Activated CD4-positive, alpha-beta T cell treated with anti-CD3 and anti-CD28 coated beads for 36 hours (primary cell): ENCODE results near the gene OLIG1. TPM values are rescaled to one million over a fixed set of nuclear protein-coding genes. Genes with fewer than 3 reads are reported as not detected.
A peak's percentile ranks its signal among the peaks of the same experiment; 100 is the strongest.

ENCODE experiments used
- ATAC-seq: fragments of 200-7000 bp; cut with Tn5 transposase; one replicate; pipeline ENCODE4 v1.10.0; 2021; ENCODE audit warnings: mild to moderate bottlenecking, moderate library complexity
- CTCF ChIA-PET: fragments of 350-600 bp; sonication (Branson Sonifier 250); formaldehyde crosslinking; loops from one replicate; lab custom pipeline; 2021; ENCODE audit warnings: antibody characterized with exemption; lab: Charles Lee
- POLR2A ChIA-PET: fragments of 350-600 bp; sonication (Branson Sonifier 250); formaldehyde crosslinking; loops from one replicate; lab custom pipeline; 2021; ENCODE audit warnings: antibody characterized with exemption, inconsistent platforms; lab: Charles Lee
- DNase-seq: peaks from one replicate; pipeline ENCODE4 v3.0.0-alpha.2; 2020
- H3K27ac Mint-ChIP-seq: one replicate; pipeline ENCODE4 v1.8.0; 2021; ENCODE audit warnings: mixed read lengths
- H3K27me3 Mint-ChIP-seq: one replicate; pipeline ENCODE4 v1.8.0; 2021; ENCODE audit warnings: mixed read lengths
- H3K36me3 Mint-ChIP-seq: one replicate; pipeline ENCODE4 v1.8.0; 2021; ENCODE audit warnings: low read depth, mixed read lengths
- H3K4me1 Mint-ChIP-seq: one replicate; pipeline ENCODE4 v1.8.0; 2021; ENCODE audit warnings: mixed read lengths
- H3K4me3 Mint-ChIP-seq: one replicate; pipeline ENCODE4 v1.8.0; 2021; ENCODE audit warnings: mild to moderate bottlenecking, moderate library complexity, mixed read lengths
- H3K9me3 Mint-ChIP-seq: one replicate; pipeline ENCODE4 v1.8.0; 2021; ENCODE audit warnings: low read depth, mixed read lengths
- intact Hi-C, 2 experiments: fragments of 100-400 bp; cut with DNase I in 1 of 2; cut with micrococcal nuclease in 1 of 2; formaldehyde crosslinking; loops; one replicate each; pipeline versions ENCODE4 v1.14.2 to v1.15.1; 2022 to 2024; cut with DNase I, micrococcal nuclease
- total RNA-seq, 2 experiments: library from RNA; stranded (reverse); gene quantifications; one replicate each; pipeline ENCODE4 v1.2.3, GENCODE V29; 2021

Gene OLIG1
- total RNA-seq, 2 experiments from 2014 or later = not detected

DNA sequence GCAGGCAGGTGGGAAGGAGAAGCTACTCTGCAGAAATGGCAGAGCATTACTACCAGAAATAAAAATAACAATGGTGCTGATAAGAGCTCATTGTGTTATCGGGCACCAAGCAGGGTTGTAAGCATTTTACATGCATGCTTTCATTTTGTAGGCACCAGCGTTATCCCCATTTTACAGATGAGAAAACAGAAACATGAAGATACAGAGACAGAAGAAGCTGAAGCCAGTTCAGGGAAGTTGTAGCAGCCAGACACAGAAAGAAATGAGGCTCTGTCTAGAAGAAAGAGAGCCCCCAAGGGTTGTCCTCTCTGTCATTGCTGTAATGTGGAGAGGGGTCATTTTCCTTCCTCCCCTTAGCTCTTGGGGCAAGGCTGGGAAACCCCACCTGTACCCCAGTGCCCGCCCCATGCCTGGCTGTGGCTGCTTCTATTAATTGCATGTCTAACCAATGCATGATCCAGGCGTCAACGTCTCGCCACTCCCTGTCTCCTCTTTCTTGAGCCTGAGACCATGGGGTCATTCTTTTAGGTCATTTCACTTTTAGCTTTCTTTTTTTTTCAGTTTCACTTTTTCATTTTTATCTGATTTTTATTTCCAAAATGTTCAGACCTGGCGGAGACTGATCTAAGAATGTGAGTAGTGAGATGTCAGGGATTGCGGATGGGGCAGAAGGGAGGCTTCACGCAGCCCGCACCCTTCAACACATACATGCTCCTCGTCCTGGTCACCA lies 6.8 kb downstream of the OLIG1 start:
- ChIA-PET CTCF (interaction anchor here (0.7 kb wide), 2 partner anchors 20 to 1121 kb away, joined by 3 to 6 read pairs; no protein-coding TSS in a partner anchor), POLR2A (no interaction called here)
- H3K27me3 Mint-ChIP-seq = peaks cover 27% of the 10 kb centered on the region
- ATAC-seq (no peak), DNase-seq (no peak)
- no peaks in the 10 kb centered on the region for H3K9me3 Mint-ChIP-seq
- intact Hi-C loops = no loop called here
- peaks cover 1% of the 10 kb centered on the region for H3K4me1 Mint-ChIP-seq
- no peak overlapping the region for H3K4me3 Mint-ChIP-seq
- H3K27ac Mint-ChIP-seq = no peak overlapping the region
- no peaks in the 10 kb centered on the region for H3K36me3 Mint-ChIP-seq

- no peaks in the 10 kb centered on the region for H3K4me1 Mint-ChIP-seq
- peak; percentile 84 for ATAC-seq
- no peaks in the 10 kb centered on the region for H3K9me3 Mint-ChIP-seq
- no peaks in the 10 kb centered on the region for H3K36me3 Mint-ChIP-seq
- no peak overlapping the region for H3K4me3 Mint-ChIP-seq
- peak; percentile 48 for DNase-seq
- ChIA-PET CTCF (interaction anchor here (0.6 kb wide), 1 partner anchor 172 kb away, joined by 3 read pairs; no protein-coding TSS in a partner anchor), POLR2A (interaction anchor here (0.6 kb wide), 1 partner anchor 744 kb away, joined by 3 read pairs; no protein-coding TSS in a partner anchor)
- no peak overlapping the region for H3K27ac Mint-ChIP-seq
- peaks cover 10% of the 10 kb centered on the region for H3K27me3 Mint-ChIP-seq
- intact Hi-C loops = no loop called here
Measured at GRCh38 chr21:33078907-33079582, 9.1 kb downstream of the OLIG1 start.

- no peaks in the 10 kb centered on the region for H3K9me3 Mint-ChIP-seq
- H3K4me1 Mint-ChIP-seq = no peaks in the 10 kb centered on the region
- DNase-seq = no peak
- CTCF ChIA-PET = interaction anchor here (0.7 to 1.2 kb wide), 3 partner anchors 13 to 270 kb away, joined by 3 to 6 read pairs (median 4); no protein-coding TSS in a partner anchor
- POLR2A ChIA-PET = interaction anchor here (0.6 kb wide), 1 partner anchor 343 kb away, joined by 4 read pairs; no protein-coding TSS in a partner anchor
- ATAC-seq = no peak
- H3K27me3 Mint-ChIP-seq = peaks cover 10% of the 10 kb centered on the region
- intact Hi-C loops = no loop called here
- no peak overlapping the region for H3K4me3 Mint-ChIP-seq
- H3K27ac Mint-ChIP-seq = no peak overlapping the region
- H3K36me3 Mint-ChIP-seq = no peaks in the 10 kb centered on the region
Measured at GRCh38 chr21:33080376-33080775, 10.4 kb downstream of the OLIG1 start.

- Mint-ChIP-seq H3K4me1 (no peaks in the 10 kb centered on the region), H3K27me3 (peaks cover 9% of the 10 kb centered on the region), H3K9me3 (no peaks in the 10 kb centered on the region), H3K27ac (no peak overlapping the region), H3K4me3 (no peak overlapping the region), H3K36me3 (no peaks in the 10 kb centered on the region)
- POLR2A ChIA-PET = interaction anchor here (0.6 kb wide), 1 partner anchor 343 kb away, joined by 4 read pairs; no protein-coding TSS in a partner anchor
- ATAC-seq (no peak), DNase-seq (no peak)
- intact Hi-C loops = no loop called here
- CTCF ChIA-PET = interaction anchor here (0.7 to 1.2 kb wide), 3 partner anchors 12 to 271 kb away, joined by 3 to 6 read pairs (median 4); no protein-coding TSS in a partner anchor
Measured at GRCh38 chr21:33080776-33081175, 10.8 kb downstream of the OLIG1 start.

DNA sequence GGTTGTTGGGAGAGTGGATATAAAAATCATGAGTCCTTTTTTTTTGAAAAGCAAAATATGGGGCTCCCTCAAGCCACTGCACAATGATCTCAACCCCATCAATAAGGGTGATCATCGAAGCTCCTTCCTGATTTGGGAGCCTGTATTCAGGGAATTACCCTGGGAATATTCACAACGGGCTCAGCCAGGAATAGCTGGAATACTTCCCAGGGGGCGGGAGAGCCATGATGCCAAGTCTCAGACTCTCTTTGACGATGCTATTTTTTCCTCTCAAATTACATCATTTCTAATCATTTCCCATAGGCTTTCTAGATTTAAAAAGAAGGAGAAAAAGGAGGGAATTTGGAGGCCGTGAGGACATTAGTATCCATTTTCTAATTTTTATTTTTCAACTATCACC lies 18.4 kb downstream of the OLIG1 start:
- DNase-seq (no peak), ATAC-seq (no peak)
- ChIA-PET CTCF (interaction anchor here (0.6 to 1.0 kb wide), 2 partner anchors 153 to 273 kb away, joined by 3 to 4 read pairs; no protein-coding TSS in a partner anchor), POLR2A (no interaction called here)
- Mint-ChIP-seq H3K4me1 (no peaks in the 10 kb centered on the region), H3K27ac (no peak overlapping the region), H3K27me3 (peaks cover 3% of the 10 kb centered on the region), H3K4me3 (no peak overlapping the region), H3K36me3 (no peaks in the 10 kb centered on the region), H3K9me3 (no peaks in the 10 kb centered on the region)
- intact Hi-C loops = no loop called here

GRCh38 chr21:33089395-33090119 lies 19.6 kb downstream of the OLIG1 start:
- ATAC-seq (no peak), DNase-seq (no peak)
- intact Hi-C loops = no loop called here
- CTCF ChIA-PET = interaction anchor here (0.6 to 1.0 kb wide), 2 partner anchors 18 to 149 kb away, joined by 3 read pairs; no protein-coding TSS in a partner anchor
- Mint-ChIP-seq H3K27ac (no peak overlapping the region), H3K27me3 (peaks cover 3% of the 10 kb centered on the region), H3K36me3 (no peaks in the 10 kb centered on the region), H3K9me3 (no peaks in the 10 kb centered on the region), H3K4me3 (no peak overlapping the region), H3K4me1 (no peaks in the 10 kb centered on the region)
- POLR2A ChIA-PET = no interaction called here

DNA sequence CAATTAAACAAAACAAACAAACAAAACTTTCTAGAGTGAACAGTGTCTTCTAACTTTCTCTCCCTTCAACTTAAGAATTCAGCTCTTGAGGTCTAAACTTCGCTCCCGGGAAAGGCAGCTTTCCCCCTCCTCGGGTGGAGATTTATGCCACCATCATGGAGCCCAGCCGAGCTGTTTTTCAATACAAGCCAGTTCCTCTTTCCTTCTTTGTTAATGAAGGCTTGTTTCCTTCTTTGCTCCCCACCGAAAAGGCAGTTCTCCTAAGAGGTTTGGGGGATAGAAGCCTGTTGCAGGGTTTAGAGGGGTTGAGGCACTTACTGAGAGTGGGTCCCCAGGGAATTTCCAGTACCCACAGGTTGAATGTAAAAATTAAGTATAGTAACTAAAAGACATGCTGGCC lies 26.5 kb downstream of the OLIG1 start:
- H3K4me3 Mint-ChIP-seq = no peak overlapping the region
- no peaks in the 10 kb centered on the region for H3K36me3 Mint-ChIP-seq
- CTCF ChIA-PET = interaction anchor here (0.7 to 1.3 kb wide), 3 partner anchors 36 to 1530 kb away, joined by 3 to 4 read pairs (median 3); no protein-coding TSS in a partner anchor
- H3K27ac Mint-ChIP-seq = no peak overlapping the region
- H3K9me3 Mint-ChIP-seq = no peaks in the 10 kb centered on the region
- ATAC-seq = no peak
- H3K4me1 Mint-ChIP-seq = no peaks in the 10 kb centered on the region
- no peak for DNase-seq
- intact Hi-C loops = no loop called here
- POLR2A ChIA-PET = no interaction called here
- no peaks in the 10 kb centered on the region for H3K27me3 Mint-ChIP-seq

- Mint-ChIP-seq H3K27me3 (no peaks in the 10 kb centered on the region), H3K36me3 (no peaks in the 10 kb centered on the region), H3K4me3 (no peak overlapping the region), H3K4me1 (no peaks in the 10 kb centered on the region), H3K27ac (no peak overlapping the region), H3K9me3 (no peaks in the 10 kb centered on the region)
- no peak for ATAC-seq
- CTCF ChIA-PET = no interaction called here
- intact Hi-C loops = no loop called here
- DNase-seq = no peak
- POLR2A ChIA-PET = no interaction called here
Measured at GRCh38 chr21:33099131-33099530, 29.2 kb downstream of the OLIG1 start.

- POLR2A ChIA-PET = no interaction called here
- no peak for ATAC-seq
- DNase-seq = no peak
- H3K4me3 Mint-ChIP-seq = no peak overlapping the region
- H3K4me1 Mint-ChIP-seq = no peaks in the 10 kb centered on the region
- H3K36me3 Mint-ChIP-seq = no peaks in the 10 kb centered on the region
- H3K27ac Mint-ChIP-seq = no peak overlapping the region
- no peaks in the 10 kb centered on the region for H3K9me3 Mint-ChIP-seq
- peaks cover 5% of the 10 kb centered on the region for H3K27me3 Mint-ChIP-seq
- intact Hi-C loops = no loop called here
- CTCF ChIA-PET = interaction anchor here (0.9 kb wide), 1 partner anchor 26 kb away, joined by 3 read pairs; no protein-coding TSS in a partner anchor
Measured at GRCh38 chr21:33101300-33101911, 31.5 kb downstream of the OLIG1 start.

- ChIA-PET CTCF (interaction anchor here (0.6 to 1.1 kb wide), 4 partner anchors 20 to 663 kb away, joined by 3 read pairs; no protein-coding TSS in a partner anchor), POLR2A (no interaction called here)
- intact Hi-C loops = no loop called here
- no peak overlapping the region for H3K4me3 Mint-ChIP-seq
- H3K4me1 Mint-ChIP-seq = peaks cover 9% of the 10 kb centered on the region
- DNase-seq (no peak), ATAC-seq (no peak)
- H3K36me3 Mint-ChIP-seq = no peaks in the 10 kb centered on the region
- H3K27me3 Mint-ChIP-seq = peaks cover 16% of the 10 kb centered on the region
- H3K9me3 Mint-ChIP-seq = no peaks in the 10 kb centered on the region
- H3K27ac Mint-ChIP-seq = no peak overlapping the region
Measured at GRCh38 chr21:33105088-33105487, 35.1 kb downstream of the OLIG1 start.
